H1 (cell line): ENCODE data around the gene MRTFA. TPM values are rescaled to one million over a fixed set of nuclear protein-coding genes. Genes with fewer than 3 reads are reported as not detected.

Experiments
- CTCF ChIA-PET: fragments of 300-600 bp; sonication (Branson Sonifier 250); formaldehyde crosslinking; loops from one replicate; lab custom pipeline; 2021; ENCODE audit not compliant: partially characterized antibody; lab: Charles Lee
- POLR2A ChIA-PET: fragments of 300-600 bp; sonication (Branson Sonifier 250); formaldehyde crosslinking; loops from one replicate; lab custom pipeline; 2021; ENCODE audit warnings: inconsistent platforms; ENCODE audit not compliant: partially characterized antibody; lab: Charles Lee
- DNase-seq, 2 experiments: peaks; one replicate each; pipeline versions ENCODE4 v3.0.0 to v3.0.0-alpha.2; 2010 to 2022; ENCODE audit warnings: low spot score in 2 of 2, low read depth in 1 of 2, mixed read lengths in 1 of 2
- FAIRE-seq: peaks from 2 replicates; lab custom pipeline; 2011; peaks lifted over from hg19 to GRCh38; lab: Jason Lieb, UNC
- H2AFZ ChIP-seq: 2 replicates; pipeline ENCODE4 v1.8.1; 2012; ENCODE audit warnings: low read length, inconsistent platforms
- H2AK5ac ChIP-seq: 2 replicates; pipeline ENCODE4 v1.6.1; 2013; ENCODE audit warnings: low read depth, low read length
- H2BK120ac ChIP-seq: replicated peaks from 2 replicates; pipeline ENCODE3; 2013; ENCODE audit warnings: low read depth, low read length, inconsistent platforms
- H2BK12ac ChIP-seq: 2 replicates; pipeline ENCODE4 v1.6.1; 2013; ENCODE audit warnings: low read depth, low read length
- H2BK15ac ChIP-seq: 2 replicates; pipeline ENCODE4 v1.6.1; 2013; ENCODE audit warnings: low read length
- H2BK20ac ChIP-seq: 2 replicates; pipeline ENCODE4 v1.6.1; 2013; ENCODE audit warnings: low read length
- H2BK5ac ChIP-seq: 2 replicates; pipeline ENCODE4 v1.6.1; 2013; ENCODE audit warnings: low read depth, low read length
- H3K14ac ChIP-seq: 2 replicates; pipeline ENCODE4 v1.6.1; 2013; ENCODE audit warnings: inconsistent platforms; ENCODE audit not compliant: insufficient read length
- H3K18ac ChIP-seq: 2 replicates; pipeline ENCODE4 v1.6.1; 2013; ENCODE audit warnings: low read length; ENCODE audit errors: extremely low read depth
- H3K23ac ChIP-seq: 2 replicates; pipeline ENCODE4 v1.6.1; 2013; ENCODE audit warnings: inconsistent platforms; ENCODE audit not compliant: insufficient read length
- H3K23me2 ChIP-seq: 2 replicates; pipeline ENCODE4 v1.6.1; 2013; ENCODE audit warnings: low read depth, low read length
- H3K27ac ChIP-seq: 2 replicates; pipeline ENCODE4 v1.6.1; 2011; ENCODE audit warnings: low read depth, low read length, inconsistent platforms
- H3K27me3 ChIP-seq, 4 experiments: replicated peaks in 1 of 4; 1 replicate in 1 of 4; 2 replicates in 3 of 4; pipeline versions ENCODE4 v1.6.1 to v1.8.1; 2011 to 2013; ENCODE audit warnings: low read length in 3 of 4, mild to moderate bottlenecking in 3 of 4, inconsistent platforms in 2 of 4, mixed read lengths in 2 of 4, moderate library complexity in 1 of 4; ENCODE audit not compliant: control insufficient read depth in 3 of 4, insufficient read depth in 3 of 4; ENCODE audit errors: extremely low read depth in 1 of 4
- H3K36me3 ChIP-seq, 4 experiments: 2 replicates each; pipeline versions ENCODE4 v1.6.1 to v1.8.1; 2011 to 2013; ENCODE audit warnings: mild to moderate bottlenecking in 4 of 4, low read length in 3 of 4, moderate library complexity in 2 of 4, control low read depth in 1 of 4, inconsistent platforms in 1 of 4; ENCODE audit not compliant: insufficient read depth in 4 of 4, control insufficient read depth in 2 of 4
- H3K4ac ChIP-seq: replicated peaks from 2 replicates; pipeline ENCODE3; 2013; ENCODE audit warnings: low read length, low read depth, mixed read lengths, inconsistent platforms; ENCODE audit not compliant: insufficient read length
- H3K4me1 ChIP-seq, 4 experiments: replicated peaks in 1 of 4; 1 replicate in 1 of 4; 2 replicates in 3 of 4; pipeline versions ENCODE4 v1.6.1 to v1.8.1; 2011 to 2013; ENCODE audit warnings: low read length in 3 of 4, inconsistent platforms in 2 of 4, mixed read lengths in 1 of 4; ENCODE audit not compliant: insufficient read depth in 4 of 4, control insufficient read depth in 3 of 4
- H3K4me2 ChIP-seq, 2 experiments: 2 replicates each; pipeline versions ENCODE4 v1.6.1 to v1.8.1; 2011 to 2013; ENCODE audit warnings: low read depth in 2 of 2, low read length in 2 of 2, control low read depth in 1 of 2, inconsistent platforms in 1 of 2, mild to moderate bottlenecking in 1 of 2; ENCODE audit not compliant: insufficient read depth in 1 of 2
- H3K4me3 ChIP-seq, 4 experiments: fragments of 200-600, 300-600 bp in 1 of 4; sonication (generic), shearing (Covaris generic), sonication (Bioruptor Twin) in 1 of 4; 2 replicates each; pipeline versions ENCODE4 v1.5.1 to v1.8.1; 2011 to 2016; ENCODE audit warnings: low read length in 4 of 4, low read depth in 3 of 4, control low read depth in 2 of 4, inconsistent platforms in 2 of 4, mild to moderate bottlenecking in 2 of 4, mixed read lengths in 1 of 4, moderate library complexity in 1 of 4; ENCODE audit not compliant: insufficient read depth in 2 of 4; ENCODE audit errors: extremely low read depth in 1 of 4
- H3K56ac ChIP-seq: replicated peaks from 2 replicates; pipeline ENCODE3; 2013; ENCODE audit warnings: low read depth, mild to moderate bottlenecking, mixed read lengths, low read length, inconsistent platforms; ENCODE audit not compliant: insufficient read length
- H3K79me1 ChIP-seq: 2 replicates; pipeline ENCODE4 v1.6.1; 2013; ENCODE audit warnings: low read depth, low read length, control low read depth
- H3K79me2 ChIP-seq, 2 experiments: 2 replicates each; pipeline versions ENCODE4 v1.6.1 to v1.8.1; 2012 to 2013; ENCODE audit warnings: low read length in 2 of 2, mild to moderate bottlenecking in 2 of 2, inconsistent platforms in 1 of 2; ENCODE audit not compliant: insufficient read depth in 2 of 2, control insufficient read depth in 1 of 2
- H3K9ac ChIP-seq, 4 experiments: replicated peaks in 1 of 4; 1 replicate in 1 of 4; 2 replicates in 3 of 4; pipeline versions ENCODE4 v1.6.1 to v1.8.1; 2011 to 2013; ENCODE audit warnings: low read depth in 3 of 4, low read length in 3 of 4, control low read depth in 2 of 4, mild to moderate bottlenecking in 2 of 4, moderate library complexity in 2 of 4, inconsistent platforms in 1 of 4; ENCODE audit errors: extremely low read depth in 1 of 4
- H3K9me3 ChIP-seq, 2 experiments: 2 replicates each; pipeline versions ENCODE4 v1.6.1 to v1.8.1; 2012 to 2013; ENCODE audit warnings: mild to moderate bottlenecking in 2 of 2, moderate library complexity in 2 of 2, control low read depth in 1 of 2, inconsistent platforms in 1 of 2, low read depth in 1 of 2, low read length in 1 of 2, mixed read lengths in 1 of 2; ENCODE audit not compliant: insufficient read depth in 2 of 2
- H4K20me1 ChIP-seq, 2 experiments: replicated peaks in 1 of 2; 2 replicates each; pipeline versions ENCODE3 to v1.8.1; 2011 to 2013; ENCODE audit warnings: inconsistent platforms in 2 of 2, low read length in 2 of 2, mild to moderate bottlenecking in 1 of 2; ENCODE audit not compliant: insufficient read depth in 2 of 2, control insufficient read depth in 1 of 2
- H4K5ac ChIP-seq: 2 replicates; pipeline ENCODE4 v1.6.1; 2013; ENCODE audit warnings: low read length, low read depth, mixed read lengths, inconsistent platforms; ENCODE audit not compliant: insufficient read length
- H4K8ac ChIP-seq: 2 replicates; pipeline ENCODE4 v1.8.0; 2013; ENCODE audit warnings: mild to moderate bottlenecking, moderate library complexity, low read length, inconsistent platforms; ENCODE audit not compliant: insufficient read depth; ENCODE audit errors: extremely low read depth
- H4K91ac ChIP-seq: replicated peaks from 2 replicates; pipeline ENCODE3; 2013; ENCODE audit warnings: low read length, mixed read lengths, inconsistent platforms; ENCODE audit not compliant: insufficient read length
- BRCA1 ChIP-seq: IDR thresholded peaks from 2 replicates; pipeline ENCODE4 v1.6.1; 2012; ENCODE audit warnings: low read depth, low read length, improper control_type of control experiment
- CBX5 ChIP-seq: fragments of 300-800, 300-1000 bp; sonication (generic); IDR thresholded peaks from 2 replicates; pipeline ENCODE4 v1.7.1; 2016; ENCODE audit warnings: antibody characterized with exemption, low read length, low read depth
- CBX8 ChIP-seq: fragments of 300-800, 300-1000 bp; sonication (generic); IDR thresholded peaks from 2 replicates; pipeline ENCODE4 v1.7.1; 2016; ENCODE audit warnings: low read depth, low read length, borderline replicate concordance
- CEBPB ChIP-seq: IDR thresholded peaks from 2 replicates; pipeline ENCODE4 v1.6.1; 2012; ENCODE audit warnings: low read depth, low read length
- HDAC2 ChIP-seq, 2 experiments: fragments of 300-600 bp in 1 of 2; sonication (generic) in 1 of 2; IDR thresholded peaks; 2 replicates each; pipeline ENCODE4 v1.6.1; 2011 to 2012; ENCODE audit warnings: low read depth in 2 of 2, low read length in 2 of 2, mild to moderate bottlenecking in 2 of 2, moderate library complexity in 2 of 2, borderline replicate concordance in 1 of 2, inconsistent platforms in 1 of 2
- KDM4A ChIP-seq: IDR thresholded peaks from one replicate; pipeline ENCODE4 v1.7.1; 2012; ENCODE audit warnings: low read depth, mild to moderate bottlenecking, moderate library complexity, low read length, inconsistent platforms; ENCODE audit not compliant: severe bottlenecking
- POU5F1 ChIP-seq: IDR thresholded peaks from 2 replicates; pipeline ENCODE4 v1.6.1; 2011; ENCODE audit warnings: low read depth, mild to moderate bottlenecking, low read length, moderate library complexity
- RFX5 ChIP-seq: IDR thresholded peaks from 2 replicates; pipeline ENCODE4 v1.6.1; 2011; ENCODE audit warnings: low read depth, low read length, improper control_type of control experiment, borderline replicate concordance
- RNF2 ChIP-seq: fragments of 200-900, 300-1000 bp; sonication (generic); IDR thresholded peaks from 2 replicates; pipeline ENCODE4 v1.7.1; 2016; ENCODE audit warnings: borderline replicate concordance, low read depth, mild to moderate bottlenecking, antibody characterized with exemption, low read length; ENCODE audit not compliant: poor library complexity, severe bottlenecking; ENCODE audit errors: missing control alignments
- TCF12 ChIP-seq: IDR thresholded peaks from 2 replicates; pipeline ENCODE4 v1.6.1; 2011; ENCODE audit warnings: low read depth, mild to moderate bottlenecking, low read length
- USF2 ChIP-seq: IDR thresholded peaks from 2 replicates; pipeline ENCODE4 v1.6.1; 2011; ENCODE audit warnings: low read length, improper control_type of control experiment
- WGBS, 2 experiments: shearing (Covaris generic) in 1 of 2; methylation state at CpG; one replicate each; pipeline versions ENCODE4 v1.1.6 to v1.1.7; 2013 to 2015; ENCODE audit warnings: low lambda C conversion rate in 2 of 2, mixed read lengths in 2 of 2, inconsistent platforms in 1 of 2, low coverage in 1 of 2, missing lambda C conversion rate in 1 of 2; ENCODE audit not compliant: insufficient replicate concordance in 2 of 2, insufficient coverage in 1 of 2, insufficient read length in 1 of 2; ENCODE audit errors: extremely low coverage in 1 of 2, missing lambda C conversion rate in 1 of 2; 5-methylcytosine and 5-hydroxymethylcytosine counted together
- polyA plus RNA-seq, 7 experiments: library from polyadenylated mRNA; depleted of rRNA in 3 of 7; stranded (reverse) in 5 of 7; unstranded in 2 of 7; fragments of >200 nt in 5 of 7; fragments of 200-250 nt in 2 of 7; gene quantifications; 1 replicate in 5 of 7; 2 replicates in 1 of 7; 4 replicates in 1 of 7; pipeline versions ENCODE4 v1.2.1 to v1.2.3, GENCODE V29; 2011 to 2013; ENCODE audit warnings: missing spikeins in 2 of 7, mixed read lengths in 2 of 7
- total RNA-seq: library from RNA; stranded (reverse); fragmentation: NEBNext Ultra II Directional; extraction: Animal tissue kit (Norgen Biotek cat#: 25700); gene quantifications from 2 replicates; pipeline ENCODE4 v1.2.1, GENCODE V29; 2021

Gene MRTFA
- total and polyA plus RNA-seq, 2 of the 8 experiments (the other 6 are each of a cell fraction or from before 2014, with no cell fraction given), result 5.4 to 37.9 TPM

- Histone ChIP-seq H2AFZ (no peak overlapping the region), H3K4me2 (no peak overlapping the region), H3K9ac (no peak overlapping the region), H3K23ac (no peak overlapping the region), H4K5ac (no peak overlapping the region), H4K20me1 (no peaks in the 10 kb centered on the region), H3K27ac (no peak overlapping the region), H3K36me3 (peaks cover 0 to 15% (median 1%) of the 10 kb centered on the region in 4 experiments; a peak in 4 of 8 replicates), H4K91ac (no peak overlapping the region), H2BK120ac (no peak overlapping the region), H2AK5ac (no peak overlapping the region), H2BK5ac (no peak overlapping the region), H2BK15ac (no peak overlapping the region), H2BK12ac (no peak overlapping the region), H3K14ac (no peak overlapping the region), H3K27me3 (no peaks in the 10 kb centered on the region), H3K9me3 (no peaks in the 10 kb centered on the region), H3K4me3 (no peak overlapping the region), H3K79me2 (no peaks in the 10 kb centered on the region), H2BK20ac (no peak overlapping the region), H3K56ac (no peak overlapping the region), H3K4me1 (peaks cover 0 to 2% (median under 1%) of the 10 kb centered on the region in 4 experiments; a peak in 3 of 7 replicates), H3K79me1 (no peaks in the 10 kb centered on the region), H3K23me2 (no peaks in the 10 kb centered on the region), H4K8ac (no peak overlapping the region), H3K18ac (no peak overlapping the region), H3K4ac (no peak overlapping the region)
- FAIRE-seq (no peak), DNase-seq (no peak)
- ChIA-PET POLR2A (interaction anchor here (2.4 kb wide), 1 partner anchor 15 kb away, joined by 6 read pairs; no protein-coding TSS in a partner anchor), CTCF (interaction anchor here (0.9 to 2.1 kb wide), 9 partner anchors 9 to 118 kb away, joined by 3 to 10 read pairs (median 4); no protein-coding TSS in a partner anchor)
- WGBS, 2 experiments, result 95% methylated on average over 15 of the region's 15 CpGs; no CpG with 5 or more reads in 1 of the 2 experiments
- TF ChIP-seq KDM4A, result no peak
- TF ChIP-seq BRCA1, result no peak
- no peak for TF ChIP-seq USF2
- no peak for TF ChIP-seq RNF2
- TF ChIP-seq RFX5, result no peak
- TF ChIP-seq CEBPB, result no peak
- no peak for TF ChIP-seq CBX8
- TF ChIP-seq POU5F1, result no peak
- TF ChIP-seq CBX5, result no peak
- no peak for TF ChIP-seq TCF12
- no peak for TF ChIP-seq HDAC2 (IDR thresholded peaks at IDR 0.05; ENCODE audit: borderline replicate concordance in 1 of 2, low read depth in 2 of 2, low read length in 2 of 2)
These were observed 236.4 kb downstream of the MRTFA start for GRCh38 chr22:40400159-40400558.
